Measurements from ENCODE around the gene WASHC4.

- TF ChIP-seq ZNF274 (IDR thresholded peaks at IDR 0.05; ENCODE audit: low read depth, low read length) (no peak), POLR2A (IDR thresholded peaks at IDR 0.05; ENCODE audit: borderline replicate concordance, extremely low read depth, insufficient read depth, insufficient read length) (no peak), CTCF (IDR thresholded peaks at IDR 0.05 in 2 of 3, conservative IDR thresholded peaks at IDR 0.05 in 1 of 3; ENCODE audit: borderline replicate concordance in 1 of 3, insufficient read depth in 1 of 3, low read depth in 2 of 3, low read length in 2 of 3) (no peak), TCF7L2 (IDR thresholded peaks at IDR 0.05; ENCODE audit: borderline replicate concordance, extremely low read depth, insufficient read depth, insufficient read length) (no peak)
These were observed 96.6 kb downstream of the WASHC4 start for GRCh38 chr12:105204127-105204526.

Measured in HCT116 (cell line).